ENCODE results near the gene SAT2.

DNA sequence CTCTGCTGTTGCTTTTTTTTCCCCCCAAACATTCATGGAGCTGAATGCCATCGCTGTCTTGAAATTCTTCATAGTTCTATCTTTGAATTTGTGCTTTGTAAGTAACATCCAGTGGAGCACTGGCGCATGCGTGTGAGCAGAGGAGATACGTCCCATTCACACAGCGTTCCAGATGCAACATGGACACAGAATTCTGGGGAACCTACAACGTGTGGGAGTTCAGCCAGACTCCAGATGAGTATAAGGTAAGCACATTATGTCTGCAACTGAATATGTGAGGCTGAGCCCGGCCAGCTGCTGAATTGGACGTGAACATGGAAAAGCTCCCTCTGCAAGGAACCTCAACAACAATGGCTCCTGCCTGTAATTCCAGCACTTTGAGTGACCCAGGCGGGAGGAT, 18.8 kb upstream of the SAT2 start:
- TF ChIP-seq, protein P1, sequence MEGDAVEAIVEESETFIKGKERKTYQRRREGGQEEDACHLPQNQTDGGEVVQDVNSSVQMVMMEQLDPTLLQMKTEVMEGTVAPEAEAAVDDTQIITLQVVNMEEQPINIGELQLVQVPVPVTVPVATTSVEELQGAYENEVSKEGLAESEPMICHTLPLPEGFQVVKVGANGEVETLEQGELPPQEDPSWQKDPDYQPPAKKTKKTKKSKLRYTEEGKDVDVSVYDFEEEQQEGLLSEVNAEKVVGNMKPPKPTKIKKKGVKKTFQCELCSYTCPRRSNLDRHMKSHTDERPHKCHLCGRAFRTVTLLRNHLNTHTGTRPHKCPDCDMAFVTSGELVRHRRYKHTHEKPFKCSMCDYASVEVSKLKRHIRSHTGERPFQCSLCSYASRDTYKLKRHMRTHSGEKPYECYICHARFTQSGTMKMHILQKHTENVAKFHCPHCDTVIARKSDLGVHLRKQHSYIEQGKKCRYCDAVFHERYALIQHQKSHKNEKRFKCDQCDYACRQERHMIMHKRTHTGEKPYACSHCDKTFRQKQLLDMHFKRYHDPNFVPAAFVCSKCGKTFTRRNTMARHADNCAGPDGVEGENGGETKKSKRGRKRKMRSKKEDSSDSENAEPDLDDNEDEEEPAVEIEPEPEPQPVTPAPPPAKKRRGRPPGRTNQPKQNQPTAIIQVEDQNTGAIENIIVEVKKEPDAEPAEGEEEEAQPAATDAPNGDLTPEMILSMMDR (conservative IDR thresholded peaks at IDR 0.05), result no peak
- TF ChIP-seq ZFX (IDR thresholded peaks at IDR 0.05), result no peak
